HepG2 (cell line): ENCODE data around the gene DAB2IP. TPM values are rescaled to one million over a fixed set of nuclear protein-coding genes. Genes with fewer than 3 reads are reported as not detected.

Experiments
- DPF2 ChIP-seq: sonication (generic); formaldehyde crosslinking; IDR thresholded peaks from 2 replicates; pipeline ENCODE4 v1.4.0; 2020; ENCODE audit warnings: mild to moderate bottlenecking, low read depth, missing genetic modification reagents, borderline replicate concordance
- GABPB1 ChIP-seq: IDR thresholded peaks from 2 replicates; pipeline ENCODE4 v1.6.1; 2016; ENCODE audit warnings: mild to moderate bottlenecking, missing genetic modification reagents, moderate library complexity, missing compliant biosample characterization
- MTF1 ChIP-seq: sonication (generic); formaldehyde crosslinking; IDR thresholded peaks from 2 replicates; pipeline ENCODE4 v1.5.0; 2020; ENCODE audit warnings: missing genetic modification reagents
- MYC ChIP-seq: sonication (generic); formaldehyde crosslinking; IDR thresholded peaks from 2 replicates; pipeline ENCODE4 v1.9.0; 2021; ENCODE audit warnings: missing genetic modification reagents, borderline replicate concordance
- NFE2L2 ChIP-seq: fragments of 150-350 bp; IDR thresholded peaks from 2 replicates; pipeline ENCODE4 v1.6.1; 2014; ENCODE audit warnings: low read length
- NR2C2 ChIP-seq: sonication (generic); formaldehyde crosslinking; IDR thresholded peaks from 2 replicates; pipeline ENCODE4 v1.4.0; 2020; ENCODE audit warnings: missing genetic modification reagents, mild to moderate bottlenecking, moderate library complexity, borderline replicate concordance
- NR2F6 ChIP-seq, 2 experiments: IDR thresholded peaks; 2 replicates each; pipeline ENCODE4 v1.6.1; 2016; ENCODE audit warnings: antibody characterized with exemption in 1 of 2, mild to moderate bottlenecking in 1 of 2
- PHF21A ChIP-seq: sonication (generic); formaldehyde crosslinking; IDR thresholded peaks from 2 replicates; pipeline ENCODE4 v1.5.0; 2020; ENCODE audit warnings: mild to moderate bottlenecking, missing genetic modification reagents
- RARG ChIP-seq: sonication (generic); formaldehyde crosslinking; IDR thresholded peaks from 2 replicates; pipeline ENCODE4 v1.4.0; 2020; ENCODE audit warnings: low read depth, mild to moderate bottlenecking, missing genetic modification reagents
- RCOR2 ChIP-seq: IDR thresholded peaks from 2 replicates; pipeline ENCODE4 v1.6.1; 2016; ENCODE audit warnings: missing biosample characterization, missing genetic modification reagents
- TAF1 ChIP-seq: sonication (generic); formaldehyde crosslinking; IDR thresholded peaks from 2 replicates; pipeline ENCODE4 v1.4.0; 2020; ENCODE audit warnings: missing genetic modification reagents
- TMF1 ChIP-seq: sonication (generic); formaldehyde crosslinking; IDR thresholded peaks from 2 replicates; pipeline ENCODE4 v1.8.1; 2022; ENCODE audit warnings: low read depth, missing genetic modification reagents
- TP53 ChIP-seq: sonication (generic); formaldehyde crosslinking; conservative IDR thresholded peaks from 2 replicates; pipeline ENCODE4 v1.4.0; 2020; ENCODE audit warnings: missing genetic modification reagents
- ZKSCAN1 ChIP-seq: fragments of 150-350 bp; IDR thresholded peaks from 2 replicates; pipeline ENCODE4 v1.6.1; 2014; ENCODE audit warnings: low read length
- ZNF17 ChIP-seq: sonication (generic); formaldehyde crosslinking; IDR thresholded peaks from 2 replicates; pipeline ENCODE4 v1.5.0; 2020; ENCODE audit warnings: mild to moderate bottlenecking, missing genetic modification reagents
- ZNF256 ChIP-seq: sonication (generic); formaldehyde crosslinking; conservative IDR thresholded peaks from 2 replicates; pipeline ENCODE4 v1.4.0; 2020; ENCODE audit warnings: missing genetic modification reagents
- ZNF501 ChIP-seq: sonication (generic); formaldehyde crosslinking; IDR thresholded peaks from 2 replicates; pipeline ENCODE4 v1.5.1; 2020; ENCODE audit warnings: mild to moderate bottlenecking, moderate library complexity, missing genetic modification reagents
- polyA plus RNA-seq, 8 experiments: library from polyadenylated mRNA; depleted of rRNA in 3 of 8; stranded (reverse) in 7 of 8; unstranded in 1 of 8; fragments of >200 nt; fragmentation: Illumina TruSeq in 4 of 8; extraction: Trizol in 4 of 8; gene quantifications; 2 replicates each; pipeline versions ENCODE4 v1.2.1 to v1.2.3, GENCODE V29; 2011 to 2016; ENCODE audit warnings: low read depth in 4 of 8, missing spikeins in 1 of 8, mixed read lengths in 1 of 8; ENCODE audit not compliant: insufficient read depth in 1 of 8
- total RNA-seq, 5 experiments: library from RNA; depleted of rRNA; stranded (reverse); fragments of >200 nt; fragmentation: Illumina TruSeq; extraction: Trizol; gene quantifications; 2 replicates each; pipeline ENCODE4 v1.2.3, GENCODE V29; 2016; ENCODE audit warnings: low read depth in 1 of 5
- TF ChIP-seq, protein P1 (sequence below): sonication (generic); formaldehyde crosslinking; conservative IDR thresholded peaks from 2 replicates; pipeline ENCODE4 v1.4.0; 2020; ENCODE audit warnings: mild to moderate bottlenecking, missing genetic modification reagents, moderate library complexity
- TF ChIP-seq, protein P2 (sequence below): sonication (generic); formaldehyde crosslinking; IDR thresholded peaks from 2 replicates; pipeline ENCODE4 v1.4.0; 2020; ENCODE audit warnings: missing genetic modification reagents; ENCODE audit errors: not compliant biosample characterization
- TF ChIP-seq, protein P3 (sequence below): sonication (generic); formaldehyde crosslinking; IDR thresholded peaks from 2 replicates; pipeline ENCODE4 v1.5.1; 2020; ENCODE audit warnings: mild to moderate bottlenecking, missing genetic modification reagents, borderline replicate concordance
- TF ChIP-seq, protein P4 (sequence below): sonication (generic); formaldehyde crosslinking; IDR thresholded peaks from 2 replicates; pipeline ENCODE4 v1.4.0; 2020; ENCODE audit warnings: missing genetic modification reagents, borderline replicate concordance

DAB2IP gene
- total and polyA plus RNA-seq, 2 of the 13 experiments (the other 11 are each of a cell fraction or from before 2014, with no cell fraction given), result 25.3 to 37.9 TPM

DNA sequence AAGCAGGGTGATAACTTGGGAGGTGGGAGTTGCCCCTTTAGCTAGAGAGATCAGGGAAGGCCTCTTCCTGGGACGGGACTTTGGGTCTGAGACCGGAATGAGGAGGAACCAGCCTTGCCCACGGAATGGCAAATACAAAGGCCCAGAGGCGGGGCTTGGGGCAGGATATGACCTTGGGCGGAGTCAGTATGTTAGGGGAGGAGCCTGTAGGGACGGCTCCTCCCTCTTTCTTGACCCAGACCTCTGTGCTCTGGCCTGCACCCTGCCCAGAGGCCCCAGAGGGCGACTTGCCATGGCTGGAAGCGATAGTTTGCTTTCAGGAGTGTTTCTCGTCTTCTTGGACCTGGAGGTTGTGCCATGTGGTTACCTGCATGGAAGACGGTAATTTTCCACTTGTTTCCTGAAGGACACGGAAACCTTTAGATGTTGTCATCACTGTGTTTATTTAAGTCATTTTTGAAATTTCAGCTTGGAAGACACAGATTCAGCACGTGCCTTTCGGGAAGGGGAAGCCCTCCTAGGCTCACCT lies 85.6 kb downstream of the DAB2IP start (continued):
- TF ChIP-seq, protein P1, sequence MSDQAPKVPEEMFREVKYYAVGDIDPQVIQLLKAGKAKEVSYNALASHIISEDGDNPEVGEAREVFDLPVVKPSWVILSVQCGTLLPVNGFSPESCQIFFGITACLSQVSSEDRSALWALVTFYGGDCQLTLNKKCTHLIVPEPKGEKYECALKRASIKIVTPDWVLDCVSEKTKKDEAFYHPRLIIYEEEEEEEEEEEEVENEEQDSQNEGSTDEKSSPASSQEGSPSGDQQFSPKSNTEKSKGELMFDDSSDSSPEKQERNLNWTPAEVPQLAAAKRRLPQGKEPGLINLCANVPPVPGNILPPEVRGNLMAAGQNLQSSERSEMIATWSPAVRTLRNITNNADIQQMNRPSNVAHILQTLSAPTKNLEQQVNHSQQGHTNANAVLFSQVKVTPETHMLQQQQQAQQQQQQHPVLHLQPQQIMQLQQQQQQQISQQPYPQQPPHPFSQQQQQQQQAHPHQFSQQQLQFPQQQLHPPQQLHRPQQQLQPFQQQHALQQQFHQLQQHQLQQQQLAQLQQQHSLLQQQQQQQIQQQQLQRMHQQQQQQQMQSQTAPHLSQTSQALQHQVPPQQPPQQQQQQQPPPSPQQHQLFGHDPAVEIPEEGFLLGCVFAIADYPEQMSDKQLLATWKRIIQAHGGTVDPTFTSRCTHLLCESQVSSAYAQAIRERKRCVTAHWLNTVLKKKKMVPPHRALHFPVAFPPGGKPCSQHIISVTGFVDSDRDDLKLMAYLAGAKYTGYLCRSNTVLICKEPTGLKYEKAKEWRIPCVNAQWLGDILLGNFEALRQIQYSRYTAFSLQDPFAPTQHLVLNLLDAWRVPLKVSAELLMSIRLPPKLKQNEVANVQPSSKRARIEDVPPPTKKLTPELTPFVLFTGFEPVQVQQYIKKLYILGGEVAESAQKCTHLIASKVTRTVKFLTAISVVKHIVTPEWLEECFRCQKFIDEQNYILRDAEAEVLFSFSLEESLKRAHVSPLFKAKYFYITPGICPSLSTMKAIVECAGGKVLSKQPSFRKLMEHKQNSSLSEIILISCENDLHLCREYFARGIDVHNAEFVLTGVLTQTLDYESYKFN, result peak; percentile 34; the same call in 1 of the 2 replicates
- TF ChIP-seq GABPB1, result peak; percentile 16; the same call in 1 of the 2 replicates
- TF ChIP-seq, protein P2, sequence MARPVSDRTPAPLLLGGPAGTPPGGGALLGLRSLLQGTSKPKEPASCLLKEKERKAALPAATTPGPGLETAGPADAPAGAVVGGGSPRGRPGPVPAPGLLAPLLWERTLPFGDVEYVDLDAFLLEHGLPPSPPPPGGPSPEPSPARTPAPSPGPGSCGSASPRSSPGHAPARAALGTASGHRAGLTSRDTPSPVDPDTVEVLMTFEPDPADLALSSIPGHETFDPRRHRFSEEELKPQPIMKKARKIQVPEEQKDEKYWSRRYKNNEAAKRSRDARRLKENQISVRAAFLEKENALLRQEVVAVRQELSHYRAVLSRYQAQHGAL (CRISPR knock-in tag), result peak; percentile 23
- no peak for TF ChIP-seq MTF1 (CRISPR knock-in tag)
- 0 out of 2 replicates have a peak, but pooled peaks have one; percentile 14 for TF ChIP-seq NR2C2
- no peak for TF ChIP-seq TP53 (CRISPR knock-in tag)
- 0 out of 2 replicates have a peak, but pooled peaks have one; percentile 42 for TF ChIP-seq ZNF256 (CRISPR knock-in tag)
- TF ChIP-seq, protein P3, sequence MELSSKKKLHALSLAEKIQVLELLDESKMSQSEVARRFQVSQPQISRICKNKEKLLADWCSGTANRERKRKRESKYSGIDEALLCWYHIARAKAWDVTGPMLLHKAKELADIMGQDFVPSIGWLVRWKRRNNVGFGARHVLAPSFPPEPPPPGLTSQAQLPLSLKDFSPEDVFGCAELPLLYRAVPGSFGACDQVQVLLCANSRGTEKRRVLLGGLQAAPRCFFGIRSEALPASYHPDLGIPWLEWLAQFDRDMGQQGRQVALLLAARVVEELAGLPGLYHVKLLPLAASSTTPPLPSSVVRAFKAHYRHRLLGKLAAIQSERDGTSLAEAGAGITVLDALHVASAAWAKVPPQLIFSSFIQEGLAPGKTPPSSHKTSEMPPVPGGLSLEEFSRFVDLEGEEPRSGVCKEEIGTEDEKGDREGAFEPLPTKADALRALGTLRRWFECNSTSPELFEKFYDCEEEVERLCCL, result no peak
- no peak for TF ChIP-seq ZNF17 (CRISPR knock-in tag)
- TF ChIP-seq RCOR2 (CRISPR knock-in tag), result peak; percentile 27; the same call in 1 of the 2 replicates
- TF ChIP-seq, protein P4, sequence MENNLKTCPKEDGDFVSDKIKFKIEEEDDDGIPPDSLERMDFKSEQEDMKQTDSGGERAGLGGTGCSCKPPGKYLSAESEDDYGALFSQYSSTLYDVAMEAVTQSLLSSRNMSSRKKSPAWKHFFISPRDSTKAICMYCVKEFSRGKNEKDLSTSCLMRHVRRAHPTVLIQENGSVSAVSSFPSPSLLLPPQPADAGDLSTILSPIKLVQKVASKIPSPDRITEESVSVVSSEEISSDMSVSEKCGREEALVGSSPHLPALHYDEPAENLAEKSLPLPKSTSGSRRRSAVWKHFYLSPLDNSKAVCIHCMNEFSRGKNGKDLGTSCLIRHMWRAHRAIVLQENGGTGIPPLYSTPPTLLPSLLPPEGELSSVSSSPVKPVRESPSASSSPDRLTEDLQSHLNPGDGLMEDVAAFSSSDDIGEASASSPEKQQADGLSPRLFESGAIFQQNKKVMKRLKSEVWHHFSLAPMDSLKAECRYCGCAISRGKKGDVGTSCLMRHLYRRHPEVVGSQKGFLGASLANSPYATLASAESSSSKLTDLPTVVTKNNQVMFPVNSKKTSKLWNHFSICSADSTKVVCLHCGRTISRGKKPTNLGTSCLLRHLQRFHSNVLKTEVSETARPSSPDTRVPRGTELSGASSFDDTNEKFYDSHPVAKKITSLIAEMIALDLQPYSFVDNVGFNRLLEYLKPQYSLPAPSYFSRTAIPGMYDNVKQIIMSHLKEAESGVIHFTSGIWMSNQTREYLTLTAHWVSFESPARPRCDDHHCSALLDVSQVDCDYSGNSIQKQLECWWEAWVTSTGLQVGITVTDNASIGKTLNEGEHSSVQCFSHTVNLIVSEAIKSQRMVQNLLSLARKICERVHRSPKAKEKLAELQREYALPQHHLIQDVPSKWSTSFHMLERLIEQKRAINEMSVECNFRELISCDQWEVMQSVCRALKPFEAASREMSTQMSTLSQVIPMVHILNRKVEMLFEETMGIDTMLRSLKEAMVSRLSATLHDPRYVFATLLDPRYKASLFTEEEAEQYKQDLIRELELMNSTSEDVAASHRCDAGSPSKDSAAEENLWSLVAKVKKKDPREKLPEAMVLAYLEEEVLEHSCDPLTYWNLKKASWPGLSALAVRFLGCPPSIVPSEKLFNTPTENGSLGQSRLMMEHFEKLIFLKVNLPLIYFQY (CRISPR knock-in tag), result peak; percentile 69; the same call in 1 of the 2 replicates
- TF ChIP-seq ZKSCAN1, result no peak
- TF ChIP-seq PHF21A (CRISPR knock-in tag), result 0 out of 2 replicates have a peak, but pooled peaks have one; percentile 29
- TF ChIP-seq NR2F6 (IDR thresholded peaks at IDR 0.05), result peak; percentile 75
- peak; percentile 70; the same call in 1 of the 2 replicates for TF ChIP-seq NR2F6 (CRISPR knock-in tag; IDR thresholded peaks at IDR 0.05)
- no peak for TF ChIP-seq RARG (CRISPR knock-in tag)
- TF ChIP-seq NFE2L2, result no peak
- peak; percentile 54; the same call in 1 of the 2 replicates for TF ChIP-seq TMF1 (CRISPR knock-in tag)
- peak; percentile 61 for TF ChIP-seq TAF1 (CRISPR knock-in tag)
- TF ChIP-seq MYC (CRISPR knock-in tag), result peak; percentile 62
- TF ChIP-seq DPF2 (CRISPR knock-in tag), result no peak
- TF ChIP-seq ZNF501 (CRISPR knock-in tag), result peak; percentile 71; the same call in 1 of the 2 replicates
